ENCODE data around the gene NBPF11.
"Not testable (repeated sequence)": the region's sequence is repeated elsewhere in the genome, so short reads cannot be mapped to it uniquely, and the experiment has no call there.

Gene NBPF11

DNA sequence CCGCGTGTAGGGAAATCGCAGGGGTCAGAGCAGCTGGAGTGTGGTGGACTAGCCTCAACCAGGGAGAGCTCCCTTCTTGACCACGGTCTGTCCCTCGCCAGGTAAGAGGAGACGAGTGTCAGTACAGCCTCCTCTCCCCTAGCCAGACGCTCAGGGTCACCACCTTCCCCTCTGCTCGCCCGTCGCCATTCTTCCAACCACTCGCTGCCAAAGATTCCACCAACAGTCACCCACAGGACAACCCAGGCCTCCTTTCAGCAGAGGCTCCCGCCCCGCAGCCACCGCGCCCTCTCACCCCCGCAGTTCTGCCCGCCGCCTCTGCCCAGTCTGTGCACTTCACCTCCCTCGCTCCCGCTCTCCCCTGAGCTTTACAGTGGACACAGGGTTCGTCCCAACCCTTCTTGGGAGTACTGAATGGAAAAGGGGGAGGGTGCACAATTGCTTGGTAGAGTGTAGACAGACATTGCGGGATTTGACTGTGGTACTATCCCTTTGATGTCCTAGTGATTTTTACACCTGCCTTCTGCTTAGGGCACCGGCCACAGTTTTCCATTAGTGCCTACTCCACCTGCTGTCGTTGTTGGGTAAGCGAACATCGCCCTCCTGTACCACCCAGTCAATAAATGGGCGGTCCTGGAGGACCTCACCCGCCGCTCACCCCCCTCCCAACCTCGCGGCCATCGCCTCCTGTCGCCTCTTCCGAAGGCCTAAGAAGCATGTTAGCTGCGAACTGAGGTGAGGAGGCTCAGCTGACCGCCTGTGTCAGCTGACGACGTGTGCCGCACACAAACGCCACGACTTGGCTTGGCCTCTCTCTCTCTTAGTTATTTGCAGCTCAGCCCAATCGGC lies 9.2 kb upstream of the NBPF11 start:
- WGBS, 2 experiments (ENCODE audit: insufficient coverage in 2 of 2): 94 to 96% methylated on average over 30 to 33 of the region's 42 CpGs
- H3K36me3 ChIP-seq (ENCODE audit: control insufficient read depth, insufficient read depth, low read length): no peaks in the 10 kb centered on the region
- no peak overlapping the region for H3K27ac ChIP-seq (ENCODE audit: low read depth, low read length, severe bottlenecking)
- H3K4me3 ChIP-seq (ENCODE audit: extremely low read depth, insufficient read depth, low read length, poor library complexity, severe bottlenecking): no peak overlapping the region
- no peaks in the 10 kb centered on the region for H3K4me1 ChIP-seq (ENCODE audit: control insufficient read depth, insufficient read depth, low read length, poor library complexity, severe bottlenecking)
- H3K9me3 ChIP-seq (ENCODE audit: control insufficient read depth, low read length): no peaks in the 10 kb centered on the region

- Histone ChIP-seq H3K4me3 (ENCODE audit: extremely low read depth, insufficient read depth, low read length, poor library complexity, severe bottlenecking) (no peak overlapping the region), H3K36me3 (ENCODE audit: control insufficient read depth, insufficient read depth, low read length) (no peaks in the 10 kb centered on the region), H3K4me1 (ENCODE audit: control insufficient read depth, insufficient read depth, low read length, poor library complexity, severe bottlenecking) (no peaks in the 10 kb centered on the region), H3K27ac (ENCODE audit: low read depth, low read length, severe bottlenecking) (no peak overlapping the region), H3K9me3 (ENCODE audit: control insufficient read depth, low read length) (no peaks in the 10 kb centered on the region)
- 94% methylated on average over 39 to 42 of the region's 43 CpGs for WGBS, 2 experiments (ENCODE audit: insufficient coverage in 2 of 2)
Measured at GRCh38 chr1:148160343-148161052, 8.4 kb upstream of the NBPF11 start.

DNA sequence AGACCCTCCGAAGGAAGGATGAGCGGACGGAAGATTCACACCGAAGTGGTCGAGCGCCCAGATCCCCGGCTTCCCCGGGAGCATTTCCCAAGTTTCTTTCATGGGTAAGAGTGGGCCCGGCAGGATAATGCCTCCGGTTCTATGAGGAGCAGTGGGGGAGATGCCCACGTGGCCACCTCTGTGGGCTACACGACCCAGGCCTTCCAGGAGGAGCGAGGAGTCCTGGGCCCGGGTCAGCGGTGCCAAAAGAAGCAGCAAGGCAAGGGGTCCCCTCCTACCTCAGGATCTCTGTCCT lies 7.9 kb upstream of the NBPF11 start:
- H3K36me3 ChIP-seq (ENCODE audit: control insufficient read depth, insufficient read depth, low read length): no peaks in the 10 kb centered on the region
- no peak overlapping the region for H3K27ac ChIP-seq (ENCODE audit: low read depth, low read length, severe bottlenecking)
- 97 to 98% methylated on average over 8 to 13 of the region's 15 CpGs for WGBS, 2 experiments (ENCODE audit: insufficient coverage in 2 of 2)
- no peaks in the 10 kb centered on the region for H3K4me1 ChIP-seq (ENCODE audit: control insufficient read depth, insufficient read depth, low read length, poor library complexity, severe bottlenecking)
- H3K4me3 ChIP-seq (ENCODE audit: extremely low read depth, insufficient read depth, low read length, poor library complexity, severe bottlenecking): no peak overlapping the region
- H3K9me3 ChIP-seq (ENCODE audit: control insufficient read depth, low read length): no peaks in the 10 kb centered on the region

GRCh38 chr1:148158341-148159003 lies 6.4 kb upstream of the NBPF11 start:
- WGBS, 2 experiments (ENCODE audit: insufficient coverage in 2 of 2): 43 to 47% methylated on average over 5 to 6 of the region's 11 CpGs

GRCh38 chr1:148157803-148158202 lies 5.7 kb upstream of the NBPF11 start:
- not testable (repeated sequence) for H3K27ac ChIP-seq (ENCODE audit: low read depth, low read length, severe bottlenecking); H3K36me3 ChIP-seq (ENCODE audit: control insufficient read depth, insufficient read depth, low read length); H3K9me3 ChIP-seq (ENCODE audit: control insufficient read depth, low read length); H3K4me1 ChIP-seq (ENCODE audit: control insufficient read depth, insufficient read depth, low read length, poor library complexity, severe bottlenecking); H3K4me3 ChIP-seq (ENCODE audit: extremely low read depth, insufficient read depth, low read length, poor library complexity, severe bottlenecking)
- WGBS, 2 experiments (ENCODE audit: insufficient coverage in 2 of 2): no CpG with 5 or more reads among the region's 23 CpGs

More at GRCh38 chr1:148158341-148159003, 6.4 kb upstream of the NBPF11 start:
- Histone ChIP-seq H3K4me1 (ENCODE audit: control insufficient read depth, insufficient read depth, low read length, poor library complexity, severe bottlenecking) (no peaks in the 10 kb centered on the region), H3K9me3 (ENCODE audit: control insufficient read depth, low read length) (no peaks in the 10 kb centered on the region), H3K36me3 (ENCODE audit: control insufficient read depth, insufficient read depth, low read length) (no peaks in the 10 kb centered on the region), H3K27ac (ENCODE audit: low read depth, low read length, severe bottlenecking) (no peak overlapping the region), H3K4me3 (ENCODE audit: extremely low read depth, insufficient read depth, low read length, poor library complexity, severe bottlenecking) (no peak overlapping the region)

DNA sequence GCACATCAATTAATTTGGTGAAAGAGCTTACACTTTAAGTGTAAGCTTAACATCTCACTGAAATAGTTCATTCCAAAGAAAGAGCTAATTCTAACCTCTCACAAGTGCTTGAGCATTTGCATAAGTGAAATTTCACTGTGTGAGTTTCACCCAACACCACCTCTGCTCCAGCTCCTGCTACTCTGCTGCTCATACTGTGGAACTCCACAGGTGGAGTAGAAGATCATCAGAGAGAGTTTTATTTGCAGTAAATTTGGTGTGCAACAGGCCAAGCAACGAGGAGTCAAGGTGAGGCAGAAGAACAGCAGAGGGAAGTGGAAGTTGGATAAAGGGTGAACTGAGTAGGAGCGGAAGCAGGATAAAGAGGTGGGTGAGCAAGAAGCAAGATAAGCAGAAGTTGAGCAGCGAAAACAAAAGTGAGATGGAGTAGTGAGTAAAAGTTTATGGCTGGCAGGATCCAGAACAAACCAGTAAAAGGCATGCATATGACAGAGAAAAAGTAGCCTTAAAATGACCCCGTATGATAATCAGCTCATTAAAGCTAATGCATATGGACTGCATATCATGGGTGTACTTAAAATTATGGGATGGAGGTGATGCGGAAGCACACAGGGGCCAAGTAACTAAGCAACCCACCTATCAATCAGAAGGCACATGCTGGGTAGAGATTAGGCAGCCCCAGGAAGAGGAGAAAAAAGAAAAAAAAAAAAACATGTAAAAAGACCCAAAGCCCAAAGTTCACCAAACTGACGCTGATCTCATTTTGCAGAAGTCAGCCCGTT lies 3.6 kb upstream of the NBPF11 start:
- H3K27ac ChIP-seq (ENCODE audit: low read depth, low read length, severe bottlenecking); H3K4me3 ChIP-seq (ENCODE audit: extremely low read depth, insufficient read depth, low read length, poor library complexity, severe bottlenecking); H3K4me1 ChIP-seq (ENCODE audit: control insufficient read depth, insufficient read depth, low read length, poor library complexity, severe bottlenecking); H3K9me3 ChIP-seq (ENCODE audit: control insufficient read depth, low read length); H3K36me3 ChIP-seq (ENCODE audit: control insufficient read depth, insufficient read depth, low read length): not testable (repeated sequence)
- 83 to 93% methylated on average over 1 to 2 of the region's 7 CpGs for WGBS, 2 experiments (ENCODE audit: insufficient coverage in 2 of 2)

GRCh38 chr1:148152795-148153194 lies 714 bp upstream of the NBPF11 start:
- not testable (repeated sequence) for H3K4me1 ChIP-seq (ENCODE audit: control insufficient read depth, insufficient read depth, low read length, poor library complexity, severe bottlenecking); H3K36me3 ChIP-seq (ENCODE audit: control insufficient read depth, insufficient read depth, low read length); H3K9me3 ChIP-seq (ENCODE audit: control insufficient read depth, low read length); H3K4me3 ChIP-seq (ENCODE audit: extremely low read depth, insufficient read depth, low read length, poor library complexity, severe bottlenecking); H3K27ac ChIP-seq (ENCODE audit: low read depth, low read length, severe bottlenecking)
- WGBS, 2 experiments (ENCODE audit: insufficient coverage in 2 of 2): 60% methylated on average over 1 of the region's 3 CpGs; no CpG with 5 or more reads in 1 of the 2 experiments

GRCh38 chr1:148151371-148151819 lies 686 bp downstream of the NBPF11 start:
- not testable (repeated sequence) for H3K27ac ChIP-seq (ENCODE audit: low read depth, low read length, severe bottlenecking); H3K4me1 ChIP-seq (ENCODE audit: control insufficient read depth, insufficient read depth, low read length, poor library complexity, severe bottlenecking); H3K9me3 ChIP-seq (ENCODE audit: control insufficient read depth, low read length); H3K36me3 ChIP-seq (ENCODE audit: control insufficient read depth, insufficient read depth, low read length)
- WGBS, 2 experiments (ENCODE audit: insufficient coverage in 2 of 2): 1% methylated on average over 10 to 19 of the region's 40 CpGs
- H3K4me3 ChIP-seq (ENCODE audit: extremely low read depth, insufficient read depth, low read length, poor library complexity, severe bottlenecking): peak overlapping the region; percentile 58

GRCh38 chr1:148150945-148151344 lies 1.1 kb downstream of the NBPF11 start:
- 15 to 38% methylated on average over 3 to 5 of the region's 13 CpGs for WGBS, 2 experiments (ENCODE audit: insufficient coverage in 2 of 2)
- H3K27ac ChIP-seq (ENCODE audit: low read depth, low read length, severe bottlenecking); H3K4me1 ChIP-seq (ENCODE audit: control insufficient read depth, insufficient read depth, low read length, poor library complexity, severe bottlenecking); H3K36me3 ChIP-seq (ENCODE audit: control insufficient read depth, insufficient read depth, low read length); H3K9me3 ChIP-seq (ENCODE audit: control insufficient read depth, low read length): not testable (repeated sequence)
- H3K4me3 ChIP-seq (ENCODE audit: extremely low read depth, insufficient read depth, low read length, poor library complexity, severe bottlenecking): peak overlapping the region; percentile 58

DNA sequence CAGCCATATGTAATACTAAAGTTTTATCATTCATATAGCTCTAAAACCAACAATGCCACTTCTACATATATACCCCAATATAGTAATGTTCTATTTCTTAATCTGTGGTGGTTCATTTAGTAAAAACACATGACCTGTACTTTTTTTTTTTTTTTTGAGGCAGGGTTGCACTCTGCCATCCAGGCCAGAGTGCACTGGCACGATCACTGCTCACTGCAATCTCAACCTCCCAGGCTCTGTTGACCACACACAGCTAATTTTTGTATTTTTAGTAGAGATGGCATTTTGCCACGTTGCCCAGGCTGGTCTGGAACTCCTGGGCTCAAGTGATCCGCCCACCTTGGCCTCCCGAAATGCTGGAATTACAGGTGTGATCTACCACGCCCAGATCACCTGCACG lies 2.1 kb downstream of the NBPF11 start:
- not testable (repeated sequence) for H3K36me3 ChIP-seq (ENCODE audit: control insufficient read depth, insufficient read depth, low read length); H3K9me3 ChIP-seq (ENCODE audit: control insufficient read depth, low read length); H3K4me3 ChIP-seq (ENCODE audit: extremely low read depth, insufficient read depth, low read length, poor library complexity, severe bottlenecking); H3K4me1 ChIP-seq (ENCODE audit: control insufficient read depth, insufficient read depth, low read length, poor library complexity, severe bottlenecking); H3K27ac ChIP-seq (ENCODE audit: low read depth, low read length, severe bottlenecking)
- no CpG with 5 or more reads among the region's 6 CpGs for WGBS, 2 experiments (ENCODE audit: insufficient coverage in 2 of 2)

Data from mesodermal cell (in vitro differentiated cells).